BE2C (cell line): Measurements from ENCODE around the gene SFI1.
A peak's percentile ranks its signal among the peaks of the same experiment; 100 is the strongest.

Source experiments
- DNase-seq: peaks from one replicate; pipeline ENCODE4 v3.0.0-alpha.2; 2020
- H3K27me3 ChIP-seq: fragments of 250-450 bp; sonication (Bioruptor Pico); 2 replicates; pipeline ENCODE4 v1.5.1; 2020; ENCODE audit warnings: mild to moderate bottlenecking
- H3K36me3 ChIP-seq: fragments of 250-450 bp; sonication (Bioruptor Pico); 2 replicates; pipeline ENCODE4 v1.5.1; 2020; ENCODE audit warnings: mild to moderate bottlenecking
- H3K4me1 ChIP-seq: fragments of 250-450 bp; sonication (Bioruptor Pico); 2 replicates; pipeline ENCODE4 v1.5.1; 2020
- H3K4me3 ChIP-seq: 2 replicates; pipeline ENCODE4 v1.5.1; 2011; ENCODE audit warnings: low read depth, low read length
- H3K9me3 ChIP-seq: fragments of 250-450 bp; sonication (Bioruptor Pico); 2 replicates; pipeline ENCODE4 v1.5.1; 2020
- TF ChIP-seq, protein P1 (sequence below): IDR thresholded peaks from 2 replicates; pipeline ENCODE4 v1.5.1; 2012; ENCODE audit warnings: mild to moderate bottlenecking, low read depth, low read length

Gene SFI1

GRCh38 chr22:31618471-31619176 lies 122.3 kb downstream of the SFI1 start:
- Histone ChIP-seq H3K27me3 (no peaks in the 10 kb centered on the region), H3K36me3 (peaks cover 52% of the 10 kb centered on the region)
- no peak for DNase-seq

DNA sequence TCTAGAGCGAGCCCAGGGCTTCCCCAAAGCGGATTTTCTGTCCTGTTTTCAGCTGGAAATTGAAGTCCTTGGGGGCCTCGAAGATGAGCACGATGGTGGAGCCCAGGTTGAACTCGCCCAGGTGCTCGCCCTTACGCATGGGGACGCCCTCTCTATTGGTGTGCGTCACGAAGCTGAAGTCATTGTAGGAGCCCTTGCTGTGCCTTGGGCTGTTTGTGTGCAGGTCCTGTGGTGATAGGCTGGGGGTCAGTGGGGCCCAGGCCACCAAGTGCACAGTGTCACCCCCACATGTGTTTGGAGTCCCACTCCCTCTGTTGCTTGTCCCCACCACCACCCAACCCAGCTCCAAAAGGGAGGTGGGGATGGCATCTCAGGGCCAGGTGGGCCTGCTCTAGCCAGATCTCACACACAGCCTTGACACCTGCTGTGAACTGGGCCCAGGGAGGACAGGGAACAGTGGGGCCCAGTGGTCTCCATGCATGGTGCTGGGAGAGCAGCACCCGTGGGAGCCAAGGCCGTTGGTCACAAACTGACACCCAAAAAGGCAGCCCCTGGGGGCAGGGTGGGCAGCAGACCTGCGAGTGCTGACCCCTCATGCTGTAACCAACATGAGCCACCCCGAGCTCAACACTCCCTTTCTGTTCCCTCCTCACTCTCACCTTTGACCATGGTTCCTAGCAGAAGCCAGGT lies 123.4 kb downstream of the SFI1 start:
- TF ChIP-seq, protein P1, sequence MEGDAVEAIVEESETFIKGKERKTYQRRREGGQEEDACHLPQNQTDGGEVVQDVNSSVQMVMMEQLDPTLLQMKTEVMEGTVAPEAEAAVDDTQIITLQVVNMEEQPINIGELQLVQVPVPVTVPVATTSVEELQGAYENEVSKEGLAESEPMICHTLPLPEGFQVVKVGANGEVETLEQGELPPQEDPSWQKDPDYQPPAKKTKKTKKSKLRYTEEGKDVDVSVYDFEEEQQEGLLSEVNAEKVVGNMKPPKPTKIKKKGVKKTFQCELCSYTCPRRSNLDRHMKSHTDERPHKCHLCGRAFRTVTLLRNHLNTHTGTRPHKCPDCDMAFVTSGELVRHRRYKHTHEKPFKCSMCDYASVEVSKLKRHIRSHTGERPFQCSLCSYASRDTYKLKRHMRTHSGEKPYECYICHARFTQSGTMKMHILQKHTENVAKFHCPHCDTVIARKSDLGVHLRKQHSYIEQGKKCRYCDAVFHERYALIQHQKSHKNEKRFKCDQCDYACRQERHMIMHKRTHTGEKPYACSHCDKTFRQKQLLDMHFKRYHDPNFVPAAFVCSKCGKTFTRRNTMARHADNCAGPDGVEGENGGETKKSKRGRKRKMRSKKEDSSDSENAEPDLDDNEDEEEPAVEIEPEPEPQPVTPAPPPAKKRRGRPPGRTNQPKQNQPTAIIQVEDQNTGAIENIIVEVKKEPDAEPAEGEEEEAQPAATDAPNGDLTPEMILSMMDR: no peak
- no peak for DNase-seq
- Histone ChIP-seq H3K27me3 (no peaks in the 10 kb centered on the region), H3K4me3 (no peak overlapping the region), H3K9me3 (no peaks in the 10 kb centered on the region), H3K4me1 (peaks cover 12% of the 10 kb centered on the region), H3K36me3 (peaks cover 55% of the 10 kb centered on the region)

More at GRCh38 chr22:31618471-31619176, 122.3 kb downstream of the SFI1 start:
- Histone ChIP-seq H3K4me1 (peaks cover 8% of the 10 kb centered on the region), H3K9me3 (no peaks in the 10 kb centered on the region), H3K4me3 (no peak overlapping the region)
- TF ChIP-seq, protein P1: peak; percentile 23; the same call in 1 of the 2 replicates

DNA sequence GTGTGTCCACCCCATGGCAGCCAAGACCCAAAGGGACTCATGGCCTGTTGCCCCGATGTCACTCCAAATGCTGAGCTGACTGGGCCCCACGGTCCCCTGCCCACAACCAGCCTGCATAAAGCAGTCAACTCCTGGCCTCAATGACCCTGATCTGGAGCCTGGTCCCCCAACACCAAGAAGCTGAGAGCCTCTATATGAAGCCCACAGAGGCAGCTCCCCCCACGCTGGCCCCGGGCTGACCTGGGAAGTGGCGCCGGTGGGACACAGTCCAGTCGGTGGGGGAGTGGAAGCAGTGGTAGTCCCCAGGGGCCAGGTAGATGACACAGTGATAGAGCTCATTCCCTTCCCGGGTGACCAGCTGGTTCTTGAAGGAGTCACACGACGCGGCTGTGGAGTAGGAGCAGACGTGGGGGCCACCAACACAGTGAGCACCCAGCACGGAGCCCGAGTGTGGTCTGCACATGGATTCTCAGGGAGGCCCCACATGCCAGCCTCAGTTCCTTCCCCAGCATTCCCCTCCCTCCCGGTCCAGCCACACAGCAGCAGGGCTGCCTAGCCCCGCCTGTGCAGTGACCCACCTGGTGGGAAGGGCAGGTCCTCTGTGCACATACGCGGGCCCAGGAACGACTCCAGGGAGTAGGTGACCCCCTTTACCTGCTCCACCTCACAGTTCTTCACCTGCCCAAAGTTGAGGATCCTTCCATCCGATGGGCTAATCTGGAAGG lies 124.6 kb downstream of the SFI1 start:
- TF ChIP-seq, protein P1: no peak
- DNase-seq: no peak
- H3K36me3 ChIP-seq: peaks cover 58% of the 10 kb centered on the region
- peaks cover 22% of the 10 kb centered on the region for H3K4me1 ChIP-seq
- H3K27me3 ChIP-seq: no peaks in the 10 kb centered on the region
- H3K4me3 ChIP-seq: no peak overlapping the region
- H3K9me3 ChIP-seq: no peaks in the 10 kb centered on the region

DNA sequence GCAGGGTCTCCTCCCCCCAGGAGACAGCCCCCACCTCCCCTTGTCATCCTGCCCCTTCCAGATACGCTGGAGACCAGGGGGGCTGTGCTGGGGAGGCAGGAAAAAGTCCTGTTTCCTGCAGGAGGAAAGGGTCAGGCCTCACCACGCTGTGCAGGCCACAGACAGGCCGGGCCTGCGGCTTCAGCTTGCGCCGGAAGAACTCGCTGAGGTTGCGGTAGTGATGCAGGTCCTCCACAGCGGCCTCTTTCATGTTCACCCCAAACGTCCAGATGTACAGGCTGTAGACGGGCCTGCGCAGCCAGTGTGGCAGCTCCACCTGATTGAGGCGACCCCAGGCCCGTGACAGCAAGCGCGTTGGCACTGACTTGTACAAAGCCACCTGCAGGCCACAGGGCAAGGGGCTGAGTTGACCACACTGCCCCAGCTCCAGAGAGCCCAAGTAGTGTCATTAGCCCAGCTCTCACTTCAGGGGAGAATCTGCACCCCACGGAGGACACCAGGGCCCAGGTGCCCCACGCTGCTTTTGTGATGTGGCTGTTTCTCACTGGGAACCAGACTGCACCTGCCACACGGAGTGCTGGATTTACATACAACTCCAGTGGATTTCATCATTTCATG lies 125.3 kb downstream of the SFI1 start:
- no peak for DNase-seq
- Histone ChIP-seq H3K36me3 (peaks cover 58% of the 10 kb centered on the region), H3K4me3 (no peak overlapping the region), H3K27me3 (no peaks in the 10 kb centered on the region), H3K9me3 (no peaks in the 10 kb centered on the region), H3K4me1 (peaks cover 29% of the 10 kb centered on the region)
- TF ChIP-seq, protein P1: no peak

GRCh38 chr22:31622980-31623379 lies 126.6 kb downstream of the SFI1 start:
- H3K27me3 ChIP-seq: no peaks in the 10 kb centered on the region
- no peak for DNase-seq
- no peaks in the 10 kb centered on the region for H3K9me3 ChIP-seq
- H3K4me1 ChIP-seq: peaks cover 38% of the 10 kb centered on the region
- peaks cover 56% of the 10 kb centered on the region for H3K36me3 ChIP-seq
- TF ChIP-seq, protein P1: no peak
- no peak overlapping the region for H3K4me3 ChIP-seq
